ENCODE measurements around the gene NSMCE1.
A peak's percentile ranks its signal among the peaks of the same experiment; 100 is the strongest.

Gene NSMCE1

GRCh38 chr16:27268376-27269299 is at the start of gene NSMCE1:
TSS of gene NSMCE1 (minus strand) at chr16:27268772. CDS start at chr16:27257570, 11,202 bp downstream.
- Histone ChIP-seq H3K9me3 (ENCODE audit: control insufficient read depth, insufficient read depth, low read length) (no peaks in the 10 kb centered on the region), H3K27me3 (ENCODE audit: control insufficient read depth, insufficient read depth, low read length) (no peaks in the 10 kb centered on the region), H3K4me1 (ENCODE audit: control insufficient read depth, insufficient read depth, low read length) (no peaks in the 10 kb centered on the region), H3K4me3 (ENCODE audit: low read depth, low read length) (peak within 1 kb of the TSS; percentile 85), H3K36me3 (ENCODE audit: control insufficient read depth, insufficient read depth, low read length) (no peaks in the 10 kb centered on the region), H3K9ac (ENCODE audit: low read depth, low read length) (peak within 1 kb of the TSS; percentile 2)

GRCh38 chr16:27317738-27318391 is 49.3 kb upstream of the NSMCE1 start:
- H3K4me3 ChIP-seq (ENCODE audit: low read depth, low read length) = no peak overlapping the region
- no peaks in the 10 kb centered on the region for H3K36me3 ChIP-seq (ENCODE audit: control insufficient read depth, insufficient read depth, low read length)
- no peaks in the 10 kb centered on the region for H3K9me3 ChIP-seq (ENCODE audit: control insufficient read depth, insufficient read depth, low read length)
- H3K4me1 ChIP-seq (ENCODE audit: control insufficient read depth, insufficient read depth, low read length) = peaks cover 15% of the 10 kb centered on the region
- H3K27me3 ChIP-seq (ENCODE audit: control insufficient read depth, insufficient read depth, low read length) = no peaks in the 10 kb centered on the region
- H3K9ac ChIP-seq (ENCODE audit: low read depth, low read length) = peak overlapping the region; percentile 37

GRCh38 chr16:27317320-27317719 is 48.7 kb upstream of the NSMCE1 start:
- Histone ChIP-seq H3K4me1 (ENCODE audit: control insufficient read depth, insufficient read depth, low read length) (peaks cover 15% of the 10 kb centered on the region), H3K9me3 (ENCODE audit: control insufficient read depth, insufficient read depth, low read length) (no peaks in the 10 kb centered on the region), H3K36me3 (ENCODE audit: control insufficient read depth, insufficient read depth, low read length) (no peaks in the 10 kb centered on the region), H3K9ac (ENCODE audit: low read depth, low read length) (no peak overlapping the region), H3K27me3 (ENCODE audit: control insufficient read depth, insufficient read depth, low read length) (no peaks in the 10 kb centered on the region), H3K4me3 (ENCODE audit: low read depth, low read length) (no peak overlapping the region)

GRCh38 chr16:27316038-27316680 is 47.6 kb upstream of the NSMCE1 start:
- no peak overlapping the region for H3K4me3 ChIP-seq (ENCODE audit: low read depth, low read length)
- no peaks in the 10 kb centered on the region for H3K36me3 ChIP-seq (ENCODE audit: control insufficient read depth, insufficient read depth, low read length)
- no peaks in the 10 kb centered on the region for H3K27me3 ChIP-seq (ENCODE audit: control insufficient read depth, insufficient read depth, low read length)
- H3K4me1 ChIP-seq (ENCODE audit: control insufficient read depth, insufficient read depth, low read length) = peaks cover 15% of the 10 kb centered on the region
- no peaks in the 10 kb centered on the region for H3K9me3 ChIP-seq (ENCODE audit: control insufficient read depth, insufficient read depth, low read length)
- H3K9ac ChIP-seq (ENCODE audit: low read depth, low read length) = no peak overlapping the region

GRCh38 chr16:27315333-27316037 is 46.9 kb upstream of the NSMCE1 start:
- Histone ChIP-seq H3K36me3 (ENCODE audit: control insufficient read depth, insufficient read depth, low read length) (no peaks in the 10 kb centered on the region), H3K4me1 (ENCODE audit: control insufficient read depth, insufficient read depth, low read length) (peaks cover 15% of the 10 kb centered on the region), H3K9ac (ENCODE audit: low read depth, low read length) (no peak overlapping the region), H3K9me3 (ENCODE audit: control insufficient read depth, insufficient read depth, low read length) (no peaks in the 10 kb centered on the region), H3K27me3 (ENCODE audit: control insufficient read depth, insufficient read depth, low read length) (no peaks in the 10 kb centered on the region), H3K4me3 (ENCODE audit: low read depth, low read length) (no peak overlapping the region)

- Histone ChIP-seq H3K36me3 (ENCODE audit: control insufficient read depth, insufficient read depth, low read length) (no peaks in the 10 kb centered on the region), H3K9ac (ENCODE audit: low read depth, low read length) (no peak overlapping the region), H3K9me3 (ENCODE audit: control insufficient read depth, insufficient read depth, low read length) (no peaks in the 10 kb centered on the region), H3K4me1 (ENCODE audit: control insufficient read depth, insufficient read depth, low read length) (peaks cover 15% of the 10 kb centered on the region), H3K27me3 (ENCODE audit: control insufficient read depth, insufficient read depth, low read length) (no peaks in the 10 kb centered on the region), H3K4me3 (ENCODE audit: low read depth, low read length) (no peak overlapping the region)
These were observed 46.4 kb upstream of the NSMCE1 start for GRCh38 chr16:27314986-27315332.

GRCh38 chr16:27314161-27314723 is 45.7 kb upstream of the NSMCE1 start:
- H3K4me1 ChIP-seq (ENCODE audit: control insufficient read depth, insufficient read depth, low read length) = peaks cover 15% of the 10 kb centered on the region
- H3K9ac ChIP-seq (ENCODE audit: low read depth, low read length) = peak overlapping the region; percentile 88

GRCh38 chr16:27313422-27314160 is 45.0 kb upstream of the NSMCE1 start, which contains the start of gene IL4R:
TSS of gene IL4R (plus strand) at chr16:27313974. CDS start at chr16:27340204, 26,230 bp downstream.
- peaks cover 11% of the 10 kb centered on the region for H3K4me1 ChIP-seq (ENCODE audit: control insufficient read depth, insufficient read depth, low read length)
- no peaks in the 10 kb centered on the region for H3K27me3 ChIP-seq (ENCODE audit: control insufficient read depth, insufficient read depth, low read length)
- peak within 1 kb of the TSS; percentile 62 for H3K4me3 ChIP-seq (ENCODE audit: low read depth, low read length)
- H3K36me3 ChIP-seq (ENCODE audit: control insufficient read depth, insufficient read depth, low read length) = no peaks in the 10 kb centered on the region
- H3K9ac ChIP-seq (ENCODE audit: low read depth, low read length) = peak within 1 kb of the TSS; percentile 88
- H3K9me3 ChIP-seq (ENCODE audit: control insufficient read depth, insufficient read depth, low read length) = no peaks in the 10 kb centered on the region

More at GRCh38 chr16:27314161-27314723, 45.7 kb upstream of the NSMCE1 start:
- peak overlapping the region; percentile 62 for H3K4me3 ChIP-seq (ENCODE audit: low read depth, low read length)
- H3K27me3 ChIP-seq (ENCODE audit: control insufficient read depth, insufficient read depth, low read length) = no peaks in the 10 kb centered on the region
- H3K9me3 ChIP-seq (ENCODE audit: control insufficient read depth, insufficient read depth, low read length) = no peaks in the 10 kb centered on the region
- H3K36me3 ChIP-seq (ENCODE audit: control insufficient read depth, insufficient read depth, low read length) = no peaks in the 10 kb centered on the region

- Histone ChIP-seq H3K27me3 (ENCODE audit: control insufficient read depth, insufficient read depth, low read length) (no peaks in the 10 kb centered on the region), H3K9me3 (ENCODE audit: control insufficient read depth, insufficient read depth, low read length) (no peaks in the 10 kb centered on the region), H3K36me3 (ENCODE audit: control insufficient read depth, insufficient read depth, low read length) (no peaks in the 10 kb centered on the region), H3K4me1 (ENCODE audit: control insufficient read depth, insufficient read depth, low read length) (peaks cover 3% of the 10 kb centered on the region), H3K9ac (ENCODE audit: low read depth, low read length) (no peak overlapping the region), H3K4me3 (ENCODE audit: low read depth, low read length) (peak overlapping the region; percentile 45)
These were observed 44.2 kb upstream of the NSMCE1 start for GRCh38 chr16:27312580-27313421.

GRCh38 chr16:27311897-27312303 is 43.3 kb upstream of the NSMCE1 start:
- Histone ChIP-seq H3K36me3 (ENCODE audit: control insufficient read depth, insufficient read depth, low read length) (no peaks in the 10 kb centered on the region), H3K4me3 (ENCODE audit: low read depth, low read length) (no peak overlapping the region), H3K4me1 (ENCODE audit: control insufficient read depth, insufficient read depth, low read length) (peaks cover 3% of the 10 kb centered on the region), H3K9me3 (ENCODE audit: control insufficient read depth, insufficient read depth, low read length) (no peaks in the 10 kb centered on the region), H3K9ac (ENCODE audit: low read depth, low read length) (no peak overlapping the region), H3K27me3 (ENCODE audit: control insufficient read depth, insufficient read depth, low read length) (no peaks in the 10 kb centered on the region)
